NCI-H2227 (cell line): ENCODE data around the gene PPP1CB.
A peak's percentile ranks its signal among the peaks of the same experiment; 100 is the strongest.

Experiments
- DNase-seq: peaks from one replicate; lab custom pipeline; 2025; ENCODE audit not compliant: unreplicated experiment; lab: John Stamatoyannopoulos, UW

PPP1CB gene

GRCh38 chr2:28751252-28751955, at the start of gene PPP1CB:
TSS of gene PPP1CB (plus strand) at chr2:28751830. CDS start at chr2:28752125, 295 bp downstream.
- DNase-seq, result peak; percentile 98

GRCh38 chr2:28702415-28702861, 49.2 kb upstream of the PPP1CB start:
- DNase-seq, result no peak

- DNase-seq, result no peak
These were observed 48.8 kb upstream of the PPP1CB start for GRCh38 chr2:28702878-28703277.

GRCh38 chr2:28704621-28705020, 47.0 kb upstream of the PPP1CB start:
- no peak for DNase-seq

GRCh38 chr2:28705751-28706440, 45.7 kb upstream of the PPP1CB start:
- no peak for DNase-seq

GRCh38 chr2:28707592-28707991, 44.0 kb upstream of the PPP1CB start:
- DNase-seq, result no peak

- peak; percentile 58 for DNase-seq
These were observed 42.5 kb upstream of the PPP1CB start for GRCh38 chr2:28709101-28709500.

- DNase-seq, result no peak
These were observed 41.1 kb upstream of the PPP1CB start for GRCh38 chr2:28710545-28710944.

GRCh38 chr2:28713577-28714298, 37.9 kb upstream of the PPP1CB start:
- DNase-seq, result no peak

- peak; percentile 24 for DNase-seq
These were observed 35.3 kb upstream of the PPP1CB start for GRCh38 chr2:28716265-28716865.

GRCh38 chr2:28717339-28717758, 34.3 kb upstream of the PPP1CB start:
- DNase-seq, result peak; percentile 28

- DNase-seq, result no peak
These were observed 31.3 kb upstream of the PPP1CB start for GRCh38 chr2:28720345-28720744.

- DNase-seq, result no peak
These were observed 29.9 kb upstream of the PPP1CB start for GRCh38 chr2:28721601-28722191.

- no peak for DNase-seq
These were observed 26.5 kb upstream of the PPP1CB start for GRCh38 chr2:28725021-28725711.

- no peak for DNase-seq
These were observed 25.5 kb upstream of the PPP1CB start for GRCh38 chr2:28726177-28726576.

GRCh38 chr2:28729698-28730097, 21.9 kb upstream of the PPP1CB start:
- DNase-seq, result no peak

GRCh38 chr2:28730641-28731146, 20.9 kb upstream of the PPP1CB start:
- DNase-seq, result no peak

GRCh38 chr2:28735511-28735910, 16.1 kb upstream of the PPP1CB start:
- no peak for DNase-seq

- no peak for DNase-seq
These were observed 15.6 kb upstream of the PPP1CB start for GRCh38 chr2:28736034-28736433.

- DNase-seq, result no peak
These were observed 14.0 kb upstream of the PPP1CB start for GRCh38 chr2:28737655-28738054.
